ENCODE results near the gene POU2F1.
A peak's percentile ranks its signal among the peaks of the same experiment; 100 is the strongest.

Gene POU2F1

DNA sequence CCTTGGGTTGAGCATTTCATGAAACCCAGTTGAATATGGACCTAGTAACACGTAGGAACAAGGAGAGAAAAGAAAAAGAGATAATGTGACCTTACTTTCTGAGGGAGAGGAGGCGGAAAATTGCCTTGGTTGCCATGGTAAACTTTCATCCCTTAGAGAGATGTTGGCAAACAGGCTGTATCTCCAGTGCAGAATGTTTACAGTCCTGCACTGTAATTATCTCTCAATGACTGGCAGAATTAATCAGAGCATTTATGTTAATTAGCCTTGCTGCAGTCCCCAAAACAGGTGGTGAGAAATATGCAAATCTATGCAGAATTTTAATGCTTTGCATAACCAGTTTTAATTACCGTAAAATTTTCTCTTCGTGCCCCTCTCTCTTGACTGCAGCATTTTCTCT, 150.3 kb downstream of the POU2F1 start:
- no peak for DNase-seq

DNA sequence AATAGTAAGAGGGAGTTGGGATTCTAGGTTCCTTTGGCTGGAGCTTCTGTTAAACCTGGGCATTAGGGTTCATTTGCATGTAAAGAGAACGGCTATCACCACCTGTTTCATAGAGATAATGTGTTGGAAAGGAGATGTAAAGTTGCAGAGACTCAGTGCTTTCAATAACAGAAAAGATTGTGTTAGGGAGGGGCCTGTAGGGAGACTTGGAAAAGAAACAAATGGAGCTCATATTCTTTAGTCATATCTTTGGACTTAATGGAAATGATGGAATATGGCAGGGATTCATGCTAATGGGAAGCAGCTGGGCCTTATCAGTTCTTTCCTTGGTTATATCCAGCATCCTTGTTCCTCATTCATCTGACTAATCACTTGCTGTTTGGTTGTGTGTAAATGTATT, 152.7 kb downstream of the POU2F1 start:
- DNase-seq = no peak

DNA sequence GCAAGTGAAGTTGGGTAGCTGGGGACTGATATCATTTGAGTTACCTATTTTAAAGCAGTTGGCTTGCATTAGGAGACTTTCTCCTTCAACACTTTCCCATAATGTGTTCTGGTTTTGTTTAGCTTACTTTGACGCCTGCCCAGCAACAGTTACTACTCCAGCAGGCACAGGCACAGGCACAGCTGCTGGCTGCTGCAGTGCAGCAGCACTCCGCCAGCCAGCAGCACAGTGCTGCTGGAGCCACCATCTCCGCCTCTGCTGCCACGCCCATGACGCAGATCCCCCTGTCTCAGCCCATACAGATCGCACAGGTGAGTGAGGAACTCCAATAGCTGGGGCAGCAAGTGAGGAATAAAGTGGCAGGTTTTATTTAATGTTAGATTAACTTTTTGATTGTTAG, 153.3 kb downstream of the POU2F1 start:
- no peak for DNase-seq

DNA sequence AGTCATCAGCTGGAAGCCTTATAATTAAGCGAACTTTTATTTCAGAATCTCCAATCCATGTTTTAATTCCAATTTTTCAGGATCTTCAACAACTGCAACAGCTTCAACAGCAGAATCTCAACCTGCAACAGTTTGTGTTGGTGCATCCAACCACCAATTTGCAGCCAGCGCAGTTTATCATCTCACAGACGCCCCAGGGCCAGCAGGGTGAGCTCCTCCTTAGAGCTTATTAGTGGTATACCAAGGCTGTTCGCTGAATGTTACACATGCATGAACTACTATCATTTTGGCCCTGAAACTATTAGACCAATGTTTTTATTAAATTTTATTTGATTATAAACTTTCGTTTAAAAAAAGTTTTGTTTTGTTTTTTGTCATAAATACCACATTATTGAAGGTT, 155.3 kb downstream of the POU2F1 start:
- DNase-seq = peak; percentile 27

DNA sequence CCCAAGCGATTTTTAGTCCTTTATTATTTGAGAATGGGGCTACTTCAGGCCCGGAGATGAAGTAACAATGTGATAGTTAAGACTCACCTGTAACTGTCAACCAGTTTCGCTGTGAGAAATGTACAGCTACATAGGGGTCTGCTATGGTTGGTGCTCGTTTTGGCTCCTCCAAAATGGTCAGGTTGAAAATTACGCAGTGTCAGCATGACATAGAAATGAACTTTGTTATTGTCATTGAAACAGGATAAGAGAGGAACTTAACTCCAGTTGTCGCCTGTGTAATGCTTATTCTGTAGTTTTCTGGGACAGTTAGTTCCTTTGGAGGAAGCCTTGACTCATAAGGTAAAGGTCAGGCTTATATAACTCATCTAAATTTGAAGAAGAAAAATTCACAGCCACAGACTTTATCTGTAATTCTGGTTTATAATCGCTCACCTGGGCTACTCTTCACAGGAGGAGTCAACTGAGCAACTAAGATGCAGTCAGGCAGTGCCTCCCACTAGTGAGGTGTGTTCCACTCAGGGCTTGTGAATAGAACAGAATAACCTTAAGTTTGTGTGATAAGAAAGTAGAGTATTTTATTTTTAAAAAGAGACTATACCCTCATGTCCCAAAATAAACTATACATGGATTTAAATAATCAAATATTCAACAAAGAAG, 166.7 kb downstream of the POU2F1 start:
- DNase-seq = no peak

DNA sequence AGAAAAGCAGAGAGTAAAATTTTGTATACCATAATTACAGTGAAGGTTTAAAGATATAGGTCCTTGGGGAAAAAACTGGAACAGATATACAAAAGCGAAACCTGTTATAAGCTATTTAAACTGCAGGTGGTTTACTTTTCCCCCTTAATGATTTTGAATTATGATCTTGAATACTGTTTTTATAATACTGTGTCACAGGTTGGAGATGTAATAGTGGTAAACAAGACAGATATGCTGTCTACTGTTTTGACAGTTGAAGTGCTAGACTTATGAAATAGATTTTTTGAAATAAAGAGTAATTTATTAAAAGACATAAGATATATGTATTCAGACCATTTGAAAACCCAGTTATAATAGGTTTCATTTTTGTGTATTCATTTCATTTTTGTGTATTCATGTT, 168.3 kb downstream of the POU2F1 start:
- DNase-seq = no peak

DNA sequence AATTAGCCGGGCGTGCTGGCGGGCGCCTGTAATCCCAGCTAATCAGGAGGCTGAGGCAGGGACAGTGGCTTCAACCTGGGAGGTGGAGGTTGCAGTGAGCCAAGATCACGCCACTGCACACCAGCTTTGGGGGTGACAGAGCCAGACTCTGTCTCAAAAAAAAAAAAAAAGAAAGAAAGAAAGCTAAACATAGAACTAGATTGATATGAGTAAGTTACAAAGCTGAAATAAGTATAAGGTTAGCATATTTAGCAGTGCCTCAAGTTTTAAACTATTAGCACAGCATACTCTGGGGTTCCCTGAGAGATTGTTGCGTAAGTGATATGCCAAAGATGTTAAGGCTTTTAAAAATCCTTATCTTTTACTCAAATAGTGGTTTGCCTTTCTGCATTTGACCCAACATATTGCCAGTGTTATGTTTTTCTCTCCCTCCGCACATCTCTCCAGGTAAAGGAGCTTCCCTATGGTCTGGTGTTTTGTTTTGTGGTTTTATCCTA, 171.6 kb downstream of the POU2F1 start:
- no peak for DNase-seq

DNA sequence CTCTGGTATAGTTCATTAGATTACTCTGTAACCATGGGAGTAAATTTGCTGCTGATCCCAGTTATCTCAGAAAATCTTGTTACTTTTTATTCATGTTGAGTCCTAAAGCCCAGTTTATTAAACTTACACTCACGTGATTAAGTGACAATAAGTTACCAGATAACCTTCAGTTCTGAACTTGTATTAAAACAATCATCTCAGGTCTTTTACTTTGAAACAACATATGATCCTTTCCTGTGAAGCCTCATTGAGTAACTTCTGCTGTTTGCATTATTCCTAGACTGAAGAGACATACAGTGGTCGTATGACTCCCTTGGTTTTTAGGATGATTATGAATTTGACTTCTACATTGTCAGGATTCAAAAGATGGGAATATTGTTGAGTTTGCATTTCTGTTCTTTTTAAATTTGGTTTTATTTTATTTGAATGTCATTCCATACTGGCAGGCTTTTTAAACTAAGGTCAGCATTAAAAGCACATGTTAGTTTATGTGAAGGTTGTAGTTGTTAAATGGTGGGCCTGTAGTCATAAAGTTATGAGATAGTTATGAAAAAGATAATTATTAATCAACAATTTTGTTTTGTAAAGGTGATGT, 179.8 kb downstream of the POU2F1 start:
- DNase-seq = no peak

DNA sequence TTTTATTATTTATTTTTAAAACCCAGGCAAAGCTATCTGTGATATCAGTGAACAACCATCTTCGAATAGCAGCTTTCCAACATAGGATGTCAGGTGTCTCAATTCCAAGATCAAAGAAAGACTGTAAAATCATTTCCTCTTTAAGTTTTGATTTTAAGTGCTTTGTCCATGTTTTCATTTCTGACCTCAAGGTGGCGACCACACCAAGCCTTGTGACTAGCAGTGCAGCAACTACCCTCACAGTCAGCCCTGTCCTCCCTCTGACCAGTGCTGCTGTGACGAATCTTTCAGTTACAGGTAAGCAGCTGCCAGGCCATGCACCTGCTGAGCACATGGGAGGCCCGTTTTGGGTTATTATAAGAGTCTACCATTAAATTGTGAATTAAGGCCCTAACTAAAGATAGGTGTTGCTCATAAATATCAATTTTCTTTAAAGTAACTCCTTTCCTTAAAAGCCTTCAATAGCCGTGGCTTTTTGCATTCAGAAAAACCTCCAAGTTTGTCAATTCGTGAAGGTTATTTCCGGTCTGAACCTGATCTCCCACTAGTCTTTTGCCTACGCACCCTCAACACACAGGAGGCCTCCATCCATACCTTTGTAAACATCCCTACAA, 180.7 kb downstream of the POU2F1 start:
- DNase-seq = peak; percentile 61

DNA sequence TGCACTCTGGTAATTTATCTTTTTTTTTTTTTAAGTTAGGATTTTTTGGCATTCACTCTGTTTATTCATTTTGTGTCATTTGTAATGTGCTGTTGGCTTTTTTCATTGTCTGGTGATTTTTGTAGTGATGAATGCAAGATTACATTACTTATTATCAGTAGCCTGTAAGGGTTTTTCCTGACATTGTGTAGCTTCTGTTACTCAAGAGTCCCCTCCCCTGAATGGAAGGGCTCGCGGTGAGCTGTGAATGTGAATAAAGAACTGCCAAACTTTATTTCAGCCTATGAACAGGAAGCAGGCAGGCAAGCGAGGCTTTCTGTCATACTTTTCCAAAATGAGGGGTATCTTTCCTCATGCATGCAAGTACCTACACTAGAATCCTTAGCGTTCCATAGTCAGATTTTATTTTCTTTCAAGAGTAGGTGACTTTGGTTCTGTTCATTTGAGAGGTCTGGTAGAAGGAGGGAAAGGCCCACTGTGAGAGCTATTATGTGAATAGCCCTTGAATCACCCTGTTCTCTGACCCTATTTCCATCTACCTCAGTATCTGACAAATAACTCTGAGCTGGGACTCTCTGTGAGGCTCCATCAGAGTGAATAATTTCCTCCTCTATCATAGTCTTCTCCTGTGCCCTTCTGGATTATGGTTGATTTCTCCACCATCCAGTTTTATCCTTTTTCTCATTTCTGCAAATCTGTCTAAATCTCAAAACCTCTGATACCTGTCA, 183.6 kb downstream of the POU2F1 start:
- no peak for DNase-seq

DNA sequence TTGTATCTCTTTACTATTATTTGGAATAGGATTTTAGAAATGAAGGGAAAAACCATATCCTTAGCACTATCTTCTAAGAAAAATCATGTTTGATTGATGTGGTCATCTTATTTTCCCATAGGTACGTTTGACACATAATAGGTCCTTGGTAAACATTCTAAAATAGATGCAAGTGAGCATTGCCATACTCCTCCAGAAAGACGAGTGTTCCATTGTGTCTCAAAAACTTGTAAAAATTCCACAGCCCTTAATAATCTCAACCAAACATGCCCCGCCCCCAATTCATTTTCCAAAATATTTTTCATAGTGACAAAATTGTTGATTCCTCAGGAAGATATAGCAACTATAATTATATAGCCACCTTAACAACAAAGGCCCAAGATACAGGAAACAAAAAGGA, 184.2 kb downstream of the POU2F1 start:
- DNase-seq = no peak

DNA sequence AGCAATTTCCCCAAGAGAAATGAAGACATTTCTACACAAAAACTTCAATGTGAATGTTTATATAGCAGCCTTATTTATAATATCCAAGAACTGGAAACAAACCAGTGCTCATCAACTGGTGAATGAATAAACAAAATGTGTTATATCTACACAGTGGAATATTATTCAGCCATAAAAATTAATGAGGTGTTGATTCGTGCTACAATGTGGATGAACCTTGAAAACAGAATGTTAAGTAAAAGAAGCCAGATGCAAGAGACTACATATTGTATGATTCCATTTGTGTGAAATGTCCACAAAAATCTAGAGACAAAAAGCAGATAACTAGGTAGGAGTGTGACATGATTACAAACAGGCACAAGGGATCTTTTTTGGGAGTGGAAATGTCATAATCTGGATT, 187.7 kb downstream of the POU2F1 start:
- DNase-seq = no peak

DNA sequence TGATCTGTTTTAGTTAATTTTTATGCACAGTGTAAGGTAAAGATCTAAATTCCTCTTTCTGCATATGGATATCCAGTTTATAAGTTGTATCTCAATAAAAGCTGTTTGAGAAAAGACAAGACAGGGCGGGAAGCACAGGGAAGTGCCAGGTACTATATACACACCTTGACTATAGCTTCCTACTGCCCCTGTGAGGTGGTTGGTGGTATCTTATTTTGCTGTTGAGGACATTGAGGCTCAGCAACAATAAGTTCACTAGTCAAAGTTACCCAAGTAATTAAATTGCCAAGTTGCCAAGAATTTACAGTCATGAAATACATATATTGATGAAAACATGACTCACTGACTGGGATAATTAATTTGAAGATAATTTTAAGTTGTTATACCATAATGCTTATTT, 188.5 kb downstream of the POU2F1 start:
- DNase-seq = peak; percentile 58

DNA sequence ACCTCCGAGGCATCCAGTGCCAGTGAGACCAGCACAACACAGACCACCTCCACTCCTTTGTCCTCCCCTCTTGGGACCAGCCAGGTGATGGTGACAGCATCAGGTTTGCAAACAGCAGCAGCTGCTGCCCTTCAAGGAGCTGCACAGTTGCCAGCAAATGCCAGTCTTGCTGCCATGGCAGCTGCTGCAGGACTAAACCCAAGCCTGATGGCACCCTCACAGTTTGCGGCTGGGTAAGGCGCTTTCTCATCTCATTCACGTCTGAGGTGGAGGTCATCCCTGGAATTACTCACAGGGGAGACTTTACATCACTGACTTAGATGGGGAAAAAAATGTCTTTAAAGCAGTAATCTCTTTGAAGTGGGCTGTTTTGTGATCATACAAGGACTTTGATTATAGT, 191.4 kb downstream of the POU2F1 start:
- DNase-seq = no peak

DNA sequence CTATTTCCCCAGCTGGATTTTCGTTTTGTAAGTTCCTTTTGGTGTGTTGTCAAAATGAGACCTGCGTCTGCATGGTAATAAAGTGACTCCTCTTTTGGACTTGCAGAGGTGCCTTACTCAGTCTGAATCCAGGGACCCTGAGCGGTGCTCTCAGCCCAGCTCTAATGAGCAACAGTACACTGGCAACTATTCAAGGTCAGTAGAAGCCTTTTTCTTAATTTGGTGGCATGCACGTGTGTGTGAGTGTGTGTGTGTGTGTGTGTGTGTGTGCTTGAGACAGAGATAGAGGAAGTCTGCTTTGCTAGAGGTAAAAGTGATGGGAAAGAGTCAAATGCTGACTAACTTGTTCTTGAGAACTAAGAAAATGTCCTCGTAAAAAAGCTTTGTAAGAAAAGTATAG, 192.2 kb downstream of the POU2F1 start:
- DNase-seq = no peak

DNA sequence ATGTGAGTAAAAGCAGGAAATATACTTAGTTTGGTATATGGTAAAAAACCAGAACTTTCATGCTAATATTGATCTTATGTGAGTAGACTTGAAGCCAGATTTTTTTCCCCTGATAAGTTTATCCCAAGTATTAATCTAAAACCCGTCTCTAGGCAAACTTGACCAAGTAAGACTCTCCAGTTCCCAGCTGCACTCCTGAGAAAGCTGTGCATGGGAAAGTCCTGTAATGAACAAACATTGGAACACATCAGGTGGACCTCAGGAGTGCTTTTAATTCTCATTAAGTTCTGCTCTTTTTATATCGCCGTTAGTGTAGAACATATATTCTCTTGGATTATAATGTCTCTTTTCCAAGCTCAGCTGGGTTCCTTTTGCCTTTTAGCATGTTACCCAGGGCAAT, 192.6 kb downstream of the POU2F1 start:
- no peak for DNase-seq

DNA sequence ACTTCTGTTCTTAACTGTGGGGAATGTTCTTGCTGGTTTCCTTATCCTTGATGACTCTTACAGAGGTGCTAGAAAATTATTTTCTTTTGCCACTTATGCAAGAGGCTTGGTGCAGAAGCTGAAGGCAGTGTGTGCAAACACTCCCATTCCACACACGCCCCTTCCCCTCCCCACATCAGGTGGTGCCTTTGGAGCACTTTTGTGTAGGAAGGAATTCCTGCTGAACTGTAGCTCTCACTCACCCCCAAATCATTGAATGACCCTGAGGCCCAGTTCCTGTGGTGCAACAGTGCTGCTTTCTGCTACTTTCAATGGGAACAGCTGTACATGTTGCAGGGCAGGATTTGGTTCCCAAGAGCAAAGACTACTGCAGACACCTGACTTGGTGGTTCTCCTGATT, 195.8 kb downstream of the POU2F1 start:
- no peak for DNase-seq

DNA sequence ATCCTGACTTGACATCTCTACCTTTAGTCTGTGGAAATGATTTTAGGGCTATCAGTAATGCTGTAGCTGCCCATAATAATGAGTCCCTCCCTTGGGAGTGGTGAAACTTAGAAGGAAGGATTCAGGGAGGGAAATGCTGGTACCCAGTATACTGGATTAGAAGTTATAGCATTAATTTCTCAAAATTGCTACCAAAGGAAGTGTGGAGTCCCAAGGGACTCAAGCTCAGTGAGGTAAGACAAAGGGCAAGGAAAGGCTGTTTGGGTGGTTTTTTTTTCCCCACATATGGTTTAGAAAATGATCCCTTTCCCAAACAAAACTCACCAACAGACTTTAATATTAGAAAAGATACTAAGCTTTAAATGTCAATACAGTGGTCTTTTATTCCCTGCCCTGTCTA, 197.7 kb downstream of the POU2F1 start:
- DNase-seq = peak; percentile 27

DNA sequence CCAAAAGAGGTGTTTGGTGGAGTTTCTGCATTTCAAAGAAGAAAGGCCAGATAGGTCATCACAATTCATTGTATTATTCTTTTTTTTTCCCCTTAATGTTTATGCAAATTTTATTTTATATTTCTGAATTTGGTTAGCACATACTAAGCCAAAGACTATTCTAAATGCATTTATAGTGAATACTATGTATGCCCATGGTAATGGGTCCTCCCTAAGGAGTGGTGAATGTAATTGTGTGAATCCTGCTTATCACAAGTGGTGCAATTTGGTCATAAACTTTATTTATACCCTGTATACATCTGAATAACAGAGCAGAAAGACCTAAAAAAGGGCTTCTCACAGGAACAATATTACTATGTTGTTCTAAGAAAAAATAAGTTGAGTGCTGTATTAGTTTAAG, 198.6 kb downstream of the POU2F1 start:
- DNase-seq = no peak

DNA sequence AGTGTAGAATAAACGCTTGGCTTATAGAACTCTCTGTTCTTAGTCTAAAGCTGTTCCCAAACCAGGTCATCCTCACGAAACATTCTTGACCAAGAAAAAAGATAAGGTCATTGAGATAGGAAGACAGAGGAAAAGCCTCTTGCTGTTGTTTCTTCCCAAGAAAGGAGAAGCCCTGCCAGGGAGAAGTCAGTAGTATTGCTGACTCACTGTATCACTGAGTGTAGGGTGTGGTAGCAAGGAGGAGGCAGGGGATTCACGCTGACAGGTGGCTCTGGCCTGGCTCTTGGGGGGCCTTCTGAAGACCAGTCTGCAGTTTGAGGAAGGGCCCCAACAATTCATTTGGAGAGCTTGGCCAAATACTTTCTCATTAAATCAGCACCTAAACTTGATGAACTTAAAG, 199.8 kb downstream of the POU2F1 start:
- DNase-seq = no peak

DNA sequence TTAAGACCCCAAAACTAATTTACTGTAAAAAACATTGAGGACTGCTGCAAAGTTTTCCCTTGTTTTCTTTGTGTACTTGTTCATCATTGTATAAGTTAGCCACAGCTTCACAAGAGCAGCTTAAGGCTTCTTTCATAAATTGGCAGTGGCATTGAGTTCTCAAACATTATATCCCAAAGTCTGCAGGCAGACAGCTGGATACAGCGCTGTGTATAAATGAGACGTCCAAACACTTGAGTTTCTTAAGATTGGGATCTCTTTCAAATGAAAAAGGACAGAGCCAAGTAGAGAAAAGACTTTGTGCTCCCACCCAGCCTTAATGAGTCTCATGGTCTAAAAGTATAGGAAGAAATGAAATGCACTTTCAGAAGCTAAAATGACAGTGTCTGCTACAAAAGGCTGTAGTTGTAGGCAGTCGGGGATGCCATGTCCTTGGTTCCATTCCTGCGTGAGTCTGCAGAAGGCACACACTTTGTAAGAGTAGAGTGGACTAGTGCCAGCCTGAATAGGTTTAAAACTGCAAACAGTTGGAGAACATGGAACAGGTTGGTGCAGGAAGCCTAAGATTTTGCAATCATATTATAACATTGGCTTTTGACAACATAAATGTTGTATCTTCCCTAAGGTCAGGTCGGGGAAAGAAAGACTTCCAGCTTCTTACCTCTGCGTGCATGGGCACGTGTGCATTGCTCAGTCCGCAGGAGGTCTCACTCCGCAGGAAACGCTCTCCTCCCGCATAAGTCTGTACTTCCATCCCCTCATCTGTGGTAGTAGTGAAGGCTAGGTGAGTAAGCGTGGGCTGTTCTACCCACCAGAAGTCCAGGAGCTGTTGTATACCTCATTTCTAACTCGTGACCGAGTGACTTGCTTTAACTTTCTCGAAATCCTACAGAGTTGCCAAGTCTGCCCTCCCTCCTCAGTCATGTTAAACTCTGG, 203.3 kb downstream of the POU2F1 start:
- DNase-seq = no peak

DNA sequence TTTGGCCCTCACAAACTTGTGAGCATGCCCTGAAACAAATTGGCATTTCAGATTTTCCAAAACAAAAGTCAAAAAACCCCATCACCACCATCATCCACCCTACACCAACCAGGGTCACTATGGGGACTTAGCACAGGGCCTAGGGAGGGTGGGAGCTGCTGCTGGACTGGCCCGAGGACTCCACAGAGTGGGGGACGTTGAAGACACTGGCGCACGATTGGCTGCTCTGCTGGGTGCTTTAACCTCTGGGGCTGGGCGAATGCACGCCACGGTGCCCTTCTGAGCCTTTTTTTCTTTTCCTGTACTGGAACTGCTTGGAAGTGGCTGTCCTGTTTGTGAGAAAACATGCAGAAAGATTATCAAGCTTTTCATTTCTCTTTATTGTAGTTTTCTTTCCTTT, 204.8 kb downstream of the POU2F1 start:
- DNase-seq = no peak

DNA sequence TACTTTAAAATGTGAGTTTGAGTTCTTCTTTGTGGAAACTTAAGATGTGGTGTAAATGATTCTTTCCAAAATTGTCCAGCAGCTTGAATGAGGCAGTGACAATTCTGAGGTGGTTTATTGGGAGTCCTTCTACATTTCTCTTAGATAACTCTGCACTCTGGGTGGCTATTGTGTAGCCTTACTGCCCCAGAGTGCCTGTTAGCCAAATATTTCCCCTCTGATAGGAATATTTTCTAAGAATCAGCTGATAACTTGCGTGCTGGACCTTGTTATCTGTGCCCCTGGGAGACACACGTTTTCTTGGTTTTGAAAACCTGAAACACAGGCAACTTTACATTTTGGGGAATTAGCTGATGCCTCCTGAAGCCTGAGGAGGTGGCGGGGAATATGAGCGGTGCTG, 206.0 kb downstream of the POU2F1 start:
- DNase-seq = no peak
